Neural progenitor cell (in vitro differentiated cells): ENCODE measurements around the gene VPS26C. TPM values are rescaled to one million over a fixed set of nuclear protein-coding genes. Genes with fewer than 3 reads are reported as not detected.
A peak's percentile ranks its signal among the peaks of the same experiment; 100 is the strongest.

Experiments used
- DNase-seq: peaks from one replicate; pipeline ENCODE4 v3.0.0-alpha.2; 2016; ENCODE audit warnings: low spot score
- H2AFZ ChIP-seq: fragments of 200-600 bp; sonication (generic); replicated peaks from 2 replicates; pipeline ENCODE4 v1.6.1; 2016; ENCODE audit warnings: antibody characterized with exemption
- H3F3A ChIP-seq: fragments of 200-600 bp; sonication (generic); 2 replicates; pipeline ENCODE4 v1.6.1; 2016; ENCODE audit warnings: antibody characterized with exemption, low read depth
- H3K27ac ChIP-seq: fragments of 200-600 bp; sonication (generic); 2 replicates; pipeline ENCODE4 v1.5.1; 2016; ENCODE audit warnings: mild to moderate bottlenecking
- H3K27me3 ChIP-seq: fragments of 200-600 bp; sonication (generic); 2 replicates; pipeline ENCODE4 v1.6.1; 2016; ENCODE audit warnings: mild to moderate bottlenecking, moderate library complexity
- H3K36me3 ChIP-seq: fragments of 200-600 bp; sonication (generic); 2 replicates; pipeline ENCODE4 v1.5.1; 2016
- H3K4me1 ChIP-seq: fragments of 200-600 bp; sonication (generic); 2 replicates; pipeline ENCODE4 v1.6.1; 2016; ENCODE audit warnings: mixed run types
- H3K4me2 ChIP-seq: fragments of 200-600 bp; sonication (generic); 2 replicates; pipeline ENCODE4 v1.6.1; 2016
- H3K4me3 ChIP-seq: fragments of 200-600 bp; sonication (generic); 2 replicates; pipeline ENCODE4 v1.5.1; 2016
- H3K79me2 ChIP-seq: fragments of 200-600 bp; sonication (generic); 2 replicates; pipeline ENCODE4 v1.6.1; 2016; ENCODE audit warnings: low read depth
- H3K9ac ChIP-seq: fragments of 200-600 bp; sonication (generic); 2 replicates; pipeline ENCODE4 v1.6.1; 2016
- H3K9me3 ChIP-seq: fragments of 200-600 bp; sonication (generic); 2 replicates; pipeline ENCODE4 v1.5.1; 2016; ENCODE audit warnings: low read depth
- H4K20me1 ChIP-seq: fragments of 200-600 bp; sonication (generic); 2 replicates; pipeline ENCODE4 v1.6.1; 2016; ENCODE audit warnings: low read depth
- H3K27ac Mint-ChIP-seq: 3 replicates; pipeline ENCODE4 v1.8.0; 2021; ENCODE audit warnings: mixed read lengths
- H3K27me3 Mint-ChIP-seq: 2 replicates; pipeline ENCODE4 v1.8.0; 2022; ENCODE audit warnings: low read depth, mild to moderate bottlenecking, inconsistent platforms, moderate library complexity, mixed read lengths; ENCODE audit not compliant: insufficient read depth
- H3K36me3 Mint-ChIP-seq: 3 replicates; pipeline ENCODE4 v1.8.0; 2021; ENCODE audit warnings: mixed read lengths
- H3K4me1 Mint-ChIP-seq: 3 replicates; pipeline ENCODE4 v1.8.0; 2021; ENCODE audit warnings: mixed read lengths
- H3K4me3 Mint-ChIP-seq: 3 replicates; pipeline ENCODE4 v1.8.0; 2021; ENCODE audit warnings: mild to moderate bottlenecking, moderate library complexity, mixed read lengths
- H3K9me3 Mint-ChIP-seq: 3 replicates; pipeline ENCODE4 v1.8.0; 2020; ENCODE audit warnings: mixed read lengths
- CTCF ChIP-seq: fragments of 200-600 bp; sonication (generic); IDR thresholded peaks from 2 replicates; pipeline ENCODE4 v1.5.1; 2017; ENCODE audit warnings: antibody characterized with exemption, mild to moderate bottlenecking
- EZH2 ChIP-seq: fragments of 200-600 bp; sonication (generic); IDR thresholded peaks from 2 replicates; pipeline ENCODE4 v1.6.1; 2017; ENCODE audit warnings: antibody characterized with exemption, mild to moderate bottlenecking, moderate library complexity
- EZH2phosphoT487 ChIP-seq: fragments of 200-600 bp; sonication (generic); IDR thresholded peaks from 2 replicates; pipeline ENCODE4 v1.6.1; 2017; ENCODE audit warnings: antibody characterized with exemption
- total RNA-seq: library from RNA; depleted of rRNA; stranded (reverse); fragments of >200 nt; gene quantifications from 2 replicates; pipeline ENCODE4 v1.2.3, GENCODE V29; 2015; ENCODE audit warnings: low replicate concordance

VPS26C gene
- total RNA-seq, 1 donor from 2014 or later, result 80.5 TPM

GRCh38 chr21:37273911-37274690 is 7.0 kb upstream of the VPS26C start:
- Mint-ChIP-seq H3K4me3 (no peak overlapping the region), H3K4me1 (peaks cover 4% of the 10 kb centered on the region), H3K27ac (no peak overlapping the region), H3K36me3 (no peaks in the 10 kb centered on the region), H3K9me3 (no peaks in the 10 kb centered on the region), H3K27me3 (no peaks in the 10 kb centered on the region)
- TF ChIP-seq EZH2phosphoT487 (no peak), EZH2 (no peak), CTCF (no peak)
- H3K36me3 ChIP-seq, result no peaks in the 10 kb centered on the region
- H3K9me3 ChIP-seq, result no peaks in the 10 kb centered on the region
- H4K20me1 ChIP-seq, result no peaks in the 10 kb centered on the region
- peaks cover 1% of the 10 kb centered on the region for H3K79me2 ChIP-seq
- H3K4me1 ChIP-seq, result no peaks in the 10 kb centered on the region
- no peak overlapping the region for H3K27ac ChIP-seq
- H3K27me3 ChIP-seq, result no peaks in the 10 kb centered on the region
- no peak overlapping the region for H3K9ac ChIP-seq
- no peak overlapping the region for H3K4me2 ChIP-seq
- no peak for DNase-seq
- H3F3A ChIP-seq, result peaks cover 11% of the 10 kb centered on the region
- H3K4me3 ChIP-seq, result no peak overlapping the region
- peak overlapping the region; percentile 28 for H2AFZ ChIP-seq

- no peaks in the 10 kb centered on the region for H3K9me3 Mint-ChIP-seq
- TF ChIP-seq CTCF, result no peak
- no peak for TF ChIP-seq EZH2
- no peak for TF ChIP-seq EZH2phosphoT487
- peak overlapping the region; percentile 28 for H2AFZ ChIP-seq
Observed at GRCh38 chr21:37273440-37273839, 6.3 kb upstream of the VPS26C start.

GRCh38 chr21:37272897-37273296 is 5.8 kb upstream of the VPS26C start:
- H3K36me3 Mint-ChIP-seq, result no peaks in the 10 kb centered on the region
- Histone ChIP-seq H3K27me3 (no peaks in the 10 kb centered on the region), H3K79me2 (peaks cover 12% of the 10 kb centered on the region), H3K27ac (no peak overlapping the region), H3K9me3 (no peaks in the 10 kb centered on the region), H4K20me1 (no peaks in the 10 kb centered on the region), H3K9ac (no peak overlapping the region), H3K4me3 (no peak overlapping the region), H3K4me1 (peaks cover 7% of the 10 kb centered on the region), H2AFZ (no peak overlapping the region), H3F3A (peaks cover 19% of the 10 kb centered on the region), H3K36me3 (no peaks in the 10 kb centered on the region), H3K4me2 (no peak overlapping the region)
- H3K4me3 Mint-ChIP-seq, result no peak overlapping the region
- H3K27ac Mint-ChIP-seq, result no peak overlapping the region
- no peaks in the 10 kb centered on the region for H3K27me3 Mint-ChIP-seq
- DNase-seq, result no peak
- peaks cover 10% of the 10 kb centered on the region for H3K4me1 Mint-ChIP-seq
- no peaks in the 10 kb centered on the region for H3K9me3 Mint-ChIP-seq
- TF ChIP-seq EZH2, result no peak
- TF ChIP-seq EZH2phosphoT487, result no peak
- no peak for TF ChIP-seq CTCF

More at GRCh38 chr21:37273440-37273839, 6.3 kb upstream of the VPS26C start:
- H3K9me3 ChIP-seq, result no peaks in the 10 kb centered on the region
- H3K9ac ChIP-seq, result no peak overlapping the region
- peaks cover 8% of the 10 kb centered on the region for H3K4me1 Mint-ChIP-seq
- H3K27ac Mint-ChIP-seq, result no peak overlapping the region
- no peaks in the 10 kb centered on the region for H3K36me3 ChIP-seq
- no peak overlapping the region for H3K27ac ChIP-seq
- H3K4me1 ChIP-seq, result peaks cover 3% of the 10 kb centered on the region
- H3K27me3 Mint-ChIP-seq, result no peaks in the 10 kb centered on the region
- no peaks in the 10 kb centered on the region for H3K27me3 ChIP-seq
- no peaks in the 10 kb centered on the region for H3K36me3 Mint-ChIP-seq
- H3K4me3 ChIP-seq, result no peak overlapping the region
- no peaks in the 10 kb centered on the region for H4K20me1 ChIP-seq
- H3K4me2 ChIP-seq, result no peak overlapping the region
- H3K79me2 ChIP-seq, result peaks cover 8% of the 10 kb centered on the region
- no peak overlapping the region for H3K4me3 Mint-ChIP-seq
- peaks cover 14% of the 10 kb centered on the region for H3F3A ChIP-seq
- no peak for DNase-seq
